Vagina (tissue), 2 donors: Measurements from ENCODE around the gene MFSD6L.

Experiments used
- POLR2A ChIP-seq, 2 donors: fragments of 450-650 bp; IDR thresholded peaks; one replicate each; pipeline ENCODE4 v1.6.1; 2017; ENCODE audit warnings: antibody characterized with exemption in 2 of 2, mild to moderate bottlenecking in 2 of 2, moderate library complexity in 2 of 2
- POLR2AphosphoS5 ChIP-seq, 2 donors: sonication (generic); formaldehyde crosslinking; IDR thresholded peaks; one replicate each; pipeline ENCODE4 v1.9.0; 2017; ENCODE audit warnings: antibody characterized with exemption in 2 of 2, mild to moderate bottlenecking in 2 of 2, low read depth in 1 of 2; ENCODE audit not compliant: insufficient read depth in 1 of 2
- TF ChIP-seq, protein P1 (sequence below), 3 experiments: fragments of 450-650 bp in 2 of 3; fragments of 200-600 bp in 1 of 3; sonication (generic) in 1 of 3; IDR thresholded peaks; one replicate each; pipeline ENCODE4 v1.5.1; 2017 to 2019; ENCODE audit warnings: antibody characterized with exemption in 3 of 3, mild to moderate bottlenecking in 2 of 3, moderate library complexity in 2 of 3

DNA sequence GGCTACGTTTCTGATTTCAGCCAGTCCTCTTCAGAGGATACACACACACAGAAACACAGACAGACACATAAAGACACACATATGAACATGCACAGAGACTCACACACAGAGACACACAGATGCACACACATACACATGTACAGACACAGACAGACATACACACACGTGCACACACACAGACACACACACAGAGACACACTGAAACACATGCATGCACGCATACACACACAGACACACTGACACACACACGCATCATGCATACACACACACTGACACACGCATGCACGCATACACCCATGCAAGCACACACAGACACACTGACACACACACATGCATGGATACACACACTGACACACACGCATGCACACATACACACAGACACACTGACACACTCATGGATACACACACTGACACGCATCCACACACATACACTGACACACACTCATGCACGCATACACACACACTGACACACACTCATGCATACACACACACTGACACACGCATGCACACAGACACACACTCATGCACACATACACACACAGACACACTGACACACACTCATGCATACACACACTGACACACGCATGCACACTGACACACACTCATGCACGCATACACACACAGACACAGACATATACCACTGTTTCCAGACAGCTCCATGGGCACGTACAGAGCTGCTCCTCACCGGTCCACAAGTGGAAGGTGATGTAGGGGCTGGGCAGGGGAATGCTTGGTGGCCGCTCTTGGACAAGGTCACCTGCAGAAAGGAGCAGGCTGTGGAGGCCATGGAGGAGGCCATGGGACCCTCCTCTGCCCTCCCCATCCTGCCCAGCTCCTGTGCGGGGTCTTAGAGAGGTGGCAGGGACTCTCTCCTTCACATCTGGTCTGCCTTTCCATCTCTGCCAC, 30.1 kb upstream of the MFSD6L start:
- no peak for TF ChIP-seq POLR2A (IDR thresholded peaks at IDR 0.05)
- TF ChIP-seq, protein P1, sequence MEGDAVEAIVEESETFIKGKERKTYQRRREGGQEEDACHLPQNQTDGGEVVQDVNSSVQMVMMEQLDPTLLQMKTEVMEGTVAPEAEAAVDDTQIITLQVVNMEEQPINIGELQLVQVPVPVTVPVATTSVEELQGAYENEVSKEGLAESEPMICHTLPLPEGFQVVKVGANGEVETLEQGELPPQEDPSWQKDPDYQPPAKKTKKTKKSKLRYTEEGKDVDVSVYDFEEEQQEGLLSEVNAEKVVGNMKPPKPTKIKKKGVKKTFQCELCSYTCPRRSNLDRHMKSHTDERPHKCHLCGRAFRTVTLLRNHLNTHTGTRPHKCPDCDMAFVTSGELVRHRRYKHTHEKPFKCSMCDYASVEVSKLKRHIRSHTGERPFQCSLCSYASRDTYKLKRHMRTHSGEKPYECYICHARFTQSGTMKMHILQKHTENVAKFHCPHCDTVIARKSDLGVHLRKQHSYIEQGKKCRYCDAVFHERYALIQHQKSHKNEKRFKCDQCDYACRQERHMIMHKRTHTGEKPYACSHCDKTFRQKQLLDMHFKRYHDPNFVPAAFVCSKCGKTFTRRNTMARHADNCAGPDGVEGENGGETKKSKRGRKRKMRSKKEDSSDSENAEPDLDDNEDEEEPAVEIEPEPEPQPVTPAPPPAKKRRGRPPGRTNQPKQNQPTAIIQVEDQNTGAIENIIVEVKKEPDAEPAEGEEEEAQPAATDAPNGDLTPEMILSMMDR (IDR thresholded peaks at IDR 0.05) = no peak
- no peak for TF ChIP-seq POLR2AphosphoS5 (IDR thresholded peaks at IDR 0.05; ENCODE audit: insufficient read depth in 1 of 2, low read depth in 1 of 2)
